HG02678 (cell line): ENCODE results near the gene MYORG.
A peak's percentile ranks its signal among the peaks of the same experiment; 100 is the strongest.

ENCODE experiments used
- ATAC-seq: cut with Tn5 transposase; IDR thresholded peaks from one replicate; pipeline ENCODE4 v1.9.1; 2021; ENCODE audit warnings: mild to moderate bottlenecking, moderate library complexity; ENCODE audit not compliant: unreplicated experiment

Gene MYORG

GRCh38 chr9:34335376-34335775, 41.3 kb downstream of the MYORG start:
- ATAC-seq = no peak

GRCh38 chr9:34334916-34335315, 41.8 kb downstream of the MYORG start:
- no peak for ATAC-seq

GRCh38 chr9:34334337-34334824, 42.3 kb downstream of the MYORG start:
- no peak for ATAC-seq

GRCh38 chr9:34333836-34334235, 42.9 kb downstream of the MYORG start:
- ATAC-seq = no peak

GRCh38 chr9:34332076-34332964, 44.4 kb downstream of the MYORG start:
- no peak for ATAC-seq

GRCh38 chr9:34331196-34331595, 45.5 kb downstream of the MYORG start:
- ATAC-seq = no peak

GRCh38 chr9:34328987-34329832, 47.5 kb downstream of the MYORG start, which contains the start of the genes KIF24 and NUDT2:
TSS of gene KIF24 (minus strand) at chr9:34329268. CDS start at chr9:34311346, 17,922 bp downstream.
TSS of gene NUDT2 (plus strand) at chr9:34329569. CDS start at chr9:34339040, 9,471 bp downstream.
- peak; percentile 94 for ATAC-seq

GRCh38 chr9:34328500-34328986, 48.2 kb downstream of the MYORG start:
- ATAC-seq = no peak

- ATAC-seq = no peak
These were observed 50.0 kb downstream of the MYORG start for GRCh38 chr9:34326690-34327089.

- ATAC-seq = no peak
These were observed 53.7 kb downstream of the MYORG start for GRCh38 chr9:34322899-34323591.

- ATAC-seq = no peak
These were observed 55.2 kb downstream of the MYORG start for GRCh38 chr9:34321451-34321850.

- no peak for ATAC-seq
These were observed 58.4 kb downstream of the MYORG start for GRCh38 chr9:34318163-34318790.

- ATAC-seq = no peak
These were observed 59.3 kb downstream of the MYORG start for GRCh38 chr9:34317436-34317835.
